ENCODE measurements around the gene TRPV5.
A peak's percentile ranks its signal among the peaks of the same experiment; 100 is the strongest.

Gene TRPV5

GRCh38 chr7:142925413-142925812, 8.1 kb downstream of the TRPV5 start:
- TF ChIP-seq, protein P1, sequence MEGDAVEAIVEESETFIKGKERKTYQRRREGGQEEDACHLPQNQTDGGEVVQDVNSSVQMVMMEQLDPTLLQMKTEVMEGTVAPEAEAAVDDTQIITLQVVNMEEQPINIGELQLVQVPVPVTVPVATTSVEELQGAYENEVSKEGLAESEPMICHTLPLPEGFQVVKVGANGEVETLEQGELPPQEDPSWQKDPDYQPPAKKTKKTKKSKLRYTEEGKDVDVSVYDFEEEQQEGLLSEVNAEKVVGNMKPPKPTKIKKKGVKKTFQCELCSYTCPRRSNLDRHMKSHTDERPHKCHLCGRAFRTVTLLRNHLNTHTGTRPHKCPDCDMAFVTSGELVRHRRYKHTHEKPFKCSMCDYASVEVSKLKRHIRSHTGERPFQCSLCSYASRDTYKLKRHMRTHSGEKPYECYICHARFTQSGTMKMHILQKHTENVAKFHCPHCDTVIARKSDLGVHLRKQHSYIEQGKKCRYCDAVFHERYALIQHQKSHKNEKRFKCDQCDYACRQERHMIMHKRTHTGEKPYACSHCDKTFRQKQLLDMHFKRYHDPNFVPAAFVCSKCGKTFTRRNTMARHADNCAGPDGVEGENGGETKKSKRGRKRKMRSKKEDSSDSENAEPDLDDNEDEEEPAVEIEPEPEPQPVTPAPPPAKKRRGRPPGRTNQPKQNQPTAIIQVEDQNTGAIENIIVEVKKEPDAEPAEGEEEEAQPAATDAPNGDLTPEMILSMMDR (IDR thresholded peaks at IDR 0.05; ENCODE audit: low read depth, low read length, missing control alignments) = peak; percentile 49
- DNase-seq (ENCODE audit: low read depth) = no peak
- no peak overlapping the region for H3K4me3 ChIP-seq (ENCODE audit: low read depth, low read length)

DNA sequence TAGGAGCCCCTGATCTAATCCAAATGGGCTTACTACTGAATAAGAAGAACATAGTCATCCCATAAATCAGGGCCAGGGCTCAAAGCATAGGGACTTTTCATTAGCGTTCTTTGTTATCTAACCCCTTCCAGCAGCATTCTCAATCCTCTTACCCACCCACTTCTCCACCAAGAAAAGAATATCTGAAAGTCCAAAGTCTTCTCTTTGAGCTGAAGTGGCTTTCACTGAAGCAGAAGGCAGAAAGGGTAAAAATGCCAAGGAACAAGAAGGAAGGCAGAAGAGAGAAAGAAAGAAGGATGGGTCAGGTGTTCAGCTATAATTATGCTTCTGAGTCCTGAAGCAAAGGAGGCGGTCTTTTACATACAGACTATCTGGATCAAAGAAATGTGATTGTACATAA, 10.2 kb downstream of the TRPV5 start:
- TF ChIP-seq, protein P1 (IDR thresholded peaks at IDR 0.05; ENCODE audit: low read depth, low read length, missing control alignments) = no peak
- H3K4me3 ChIP-seq (ENCODE audit: low read depth, low read length) = no peak overlapping the region
- no peak for DNase-seq (ENCODE audit: low read depth)

DNA sequence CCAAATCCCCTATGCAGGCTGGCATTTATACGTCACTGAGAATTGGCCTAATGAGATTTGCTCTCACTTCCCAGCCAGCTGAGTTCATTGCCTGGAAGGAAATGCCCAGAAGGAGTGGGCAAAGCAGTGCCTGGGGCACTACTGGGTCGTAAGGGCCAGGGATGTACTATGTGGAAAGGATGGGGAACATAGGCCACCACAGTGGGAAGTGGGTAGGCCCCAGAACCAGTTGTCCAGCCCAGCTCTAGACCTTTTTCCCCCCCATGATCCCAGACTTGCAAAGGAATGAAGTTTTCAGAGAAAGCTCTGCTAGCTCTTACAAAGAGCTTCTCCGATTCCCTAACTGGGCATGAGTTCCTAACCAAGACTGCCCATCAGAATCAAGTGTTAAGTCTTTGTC, 13.9 kb downstream of the TRPV5 start:
- H3K4me3 ChIP-seq (ENCODE audit: low read depth, low read length) = no peak overlapping the region
- TF ChIP-seq, protein P1 (IDR thresholded peaks at IDR 0.05; ENCODE audit: low read depth, low read length, missing control alignments) = no peak
- no peak for DNase-seq (ENCODE audit: low read depth)

GRCh38 chr7:142918901-142919300, 14.6 kb downstream of the TRPV5 start:
- DNase-seq (ENCODE audit: low read depth) = no peak
- TF ChIP-seq, protein P1 (IDR thresholded peaks at IDR 0.05; ENCODE audit: low read depth, low read length, missing control alignments) = no peak
- H3K4me3 ChIP-seq (ENCODE audit: low read depth, low read length) = no peak overlapping the region

- no peak overlapping the region for H3K4me3 ChIP-seq (ENCODE audit: low read depth, low read length)
- DNase-seq (ENCODE audit: low read depth) = no peak
- TF ChIP-seq, protein P1 (IDR thresholded peaks at IDR 0.05; ENCODE audit: low read depth, low read length, missing control alignments) = no peak
Measured at GRCh38 chr7:142917447-142917846, 16.1 kb downstream of the TRPV5 start.

GRCh38 chr7:142916508-142916907, 17.0 kb downstream of the TRPV5 start:
- DNase-seq (ENCODE audit: low read depth) = no peak
- no peak overlapping the region for H3K4me3 ChIP-seq (ENCODE audit: low read depth, low read length)
- TF ChIP-seq, protein P1 (IDR thresholded peaks at IDR 0.05; ENCODE audit: low read depth, low read length, missing control alignments) = no peak

DNA sequence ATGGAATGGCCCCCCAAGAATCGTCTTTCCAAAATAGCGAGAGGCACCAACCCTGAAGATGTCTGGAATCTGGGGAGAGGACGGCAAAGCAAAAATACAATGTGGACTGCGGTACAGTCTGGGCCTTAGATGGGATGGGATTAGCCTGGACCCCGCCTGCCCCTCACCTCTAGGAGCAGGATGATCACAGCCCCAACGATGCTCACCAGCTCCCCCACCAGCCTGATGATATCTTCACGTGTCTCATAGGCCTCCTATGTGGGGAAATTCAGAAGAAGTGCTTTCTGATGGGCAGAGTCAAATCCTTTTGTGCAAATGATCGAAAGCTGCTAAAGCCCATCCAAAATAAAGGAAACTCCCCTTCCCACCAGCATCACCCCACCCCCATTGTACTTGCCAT, 18.2 kb downstream of the TRPV5 start:
- DNase-seq (ENCODE audit: low read depth) = no peak
- no peak overlapping the region for H3K4me3 ChIP-seq (ENCODE audit: low read depth, low read length)
- TF ChIP-seq, protein P1 (IDR thresholded peaks at IDR 0.05; ENCODE audit: low read depth, low read length, missing control alignments) = no peak
